Stomach (tissue), 4 donors: Measurements from ENCODE around the gene MAST3.

ENCODE experiments used
- EP300 ChIP-seq: sonication (generic); formaldehyde crosslinking; IDR thresholded peaks from one replicate; pipeline ENCODE4 v1.6.1; 2017; ENCODE audit warnings: antibody characterized with exemption
- POLR2A ChIP-seq, 4 donors: fragments of 450-650 bp; IDR thresholded peaks; one replicate each; pipeline ENCODE4 v1.6.1; 2016; ENCODE audit warnings: antibody characterized with exemption in 4 of 4, control low read depth in 2 of 4, mild to moderate bottlenecking in 1 of 4, moderate library complexity in 1 of 4
- POLR2AphosphoS5 ChIP-seq, 3 donors: sonication (generic); formaldehyde crosslinking; IDR thresholded peaks; one replicate each; pipeline ENCODE4 v1.6.1; 2016; ENCODE audit warnings: antibody characterized with exemption in 3 of 3
- TF ChIP-seq, protein P1 (sequence below), 7 experiments: fragments of 450-650 bp in 4 of 7; fragments of 200-600 bp in 3 of 7; sonication (generic) in 3 of 7; IDR thresholded peaks; one replicate each; pipeline ENCODE4 v1.5.1; 2016 to 2019; ENCODE audit warnings: antibody characterized with exemption in 7 of 7, control low read depth in 2 of 7, mild to moderate bottlenecking in 1 of 7

GRCh38 chr19:18055967-18056366 is 41.6 kb upstream of the MAST3 start:
- TF ChIP-seq POLR2AphosphoS5 (IDR thresholded peaks at IDR 0.05) (no peak), POLR2A (IDR thresholded peaks at IDR 0.05) (no peak), EP300 (no peak)
- TF ChIP-seq, protein P1, sequence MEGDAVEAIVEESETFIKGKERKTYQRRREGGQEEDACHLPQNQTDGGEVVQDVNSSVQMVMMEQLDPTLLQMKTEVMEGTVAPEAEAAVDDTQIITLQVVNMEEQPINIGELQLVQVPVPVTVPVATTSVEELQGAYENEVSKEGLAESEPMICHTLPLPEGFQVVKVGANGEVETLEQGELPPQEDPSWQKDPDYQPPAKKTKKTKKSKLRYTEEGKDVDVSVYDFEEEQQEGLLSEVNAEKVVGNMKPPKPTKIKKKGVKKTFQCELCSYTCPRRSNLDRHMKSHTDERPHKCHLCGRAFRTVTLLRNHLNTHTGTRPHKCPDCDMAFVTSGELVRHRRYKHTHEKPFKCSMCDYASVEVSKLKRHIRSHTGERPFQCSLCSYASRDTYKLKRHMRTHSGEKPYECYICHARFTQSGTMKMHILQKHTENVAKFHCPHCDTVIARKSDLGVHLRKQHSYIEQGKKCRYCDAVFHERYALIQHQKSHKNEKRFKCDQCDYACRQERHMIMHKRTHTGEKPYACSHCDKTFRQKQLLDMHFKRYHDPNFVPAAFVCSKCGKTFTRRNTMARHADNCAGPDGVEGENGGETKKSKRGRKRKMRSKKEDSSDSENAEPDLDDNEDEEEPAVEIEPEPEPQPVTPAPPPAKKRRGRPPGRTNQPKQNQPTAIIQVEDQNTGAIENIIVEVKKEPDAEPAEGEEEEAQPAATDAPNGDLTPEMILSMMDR (IDR thresholded peaks at IDR 0.05), result no peak
